ENCODE data around the gene SLC8A3. TPM values are rescaled to one million over a fixed set of nuclear protein-coding genes. Genes with fewer than 3 reads are reported as not detected.

The SLC8A3 gene
- total RNA-seq, 1 donor from 2014 or later: 9.8 TPM

GRCh38 chr14:70113211-70113610 is 75.5 kb downstream of the SLC8A3 start:
- Mint-ChIP-seq H3K27ac (ENCODE audit: unreplicated experiment) (no peak overlapping the region), H3K36me3 (ENCODE audit: unreplicated experiment) (peaks cover 5% of the 10 kb centered on the region), H3K4me3 (ENCODE audit: unreplicated experiment) (no peak overlapping the region), H3K9me3 (ENCODE audit: unreplicated experiment) (peaks cover 4% of the 10 kb centered on the region), H3K27me3 (ENCODE audit: unreplicated experiment) (peaks cover 2% of the 10 kb centered on the region), H3K4me1 (ENCODE audit: low read depth, unreplicated experiment) (no peaks in the 10 kb centered on the region)
- no peak for TF ChIP-seq CTCF (IDR thresholded peaks at IDR 0.05; ENCODE audit: partially characterized antibody, unreplicated experiment)
- DNase-seq: no peak

GRCh38 chr14:70108419-70108818 is 80.3 kb downstream of the SLC8A3 start:
- TF ChIP-seq CTCF (IDR thresholded peaks at IDR 0.05; ENCODE audit: partially characterized antibody, unreplicated experiment): no peak
- H3K4me1 Mint-ChIP-seq (ENCODE audit: low read depth, unreplicated experiment): no peaks in the 10 kb centered on the region
- no peak overlapping the region for H3K4me3 Mint-ChIP-seq (ENCODE audit: unreplicated experiment)
- H3K9me3 Mint-ChIP-seq (ENCODE audit: unreplicated experiment): no peaks in the 10 kb centered on the region
- H3K27me3 Mint-ChIP-seq (ENCODE audit: unreplicated experiment): peaks cover 2% of the 10 kb centered on the region
- H3K27ac Mint-ChIP-seq (ENCODE audit: unreplicated experiment): no peak overlapping the region
- DNase-seq: no peak
- peaks cover 5% of the 10 kb centered on the region for H3K36me3 Mint-ChIP-seq (ENCODE audit: unreplicated experiment)

DNA sequence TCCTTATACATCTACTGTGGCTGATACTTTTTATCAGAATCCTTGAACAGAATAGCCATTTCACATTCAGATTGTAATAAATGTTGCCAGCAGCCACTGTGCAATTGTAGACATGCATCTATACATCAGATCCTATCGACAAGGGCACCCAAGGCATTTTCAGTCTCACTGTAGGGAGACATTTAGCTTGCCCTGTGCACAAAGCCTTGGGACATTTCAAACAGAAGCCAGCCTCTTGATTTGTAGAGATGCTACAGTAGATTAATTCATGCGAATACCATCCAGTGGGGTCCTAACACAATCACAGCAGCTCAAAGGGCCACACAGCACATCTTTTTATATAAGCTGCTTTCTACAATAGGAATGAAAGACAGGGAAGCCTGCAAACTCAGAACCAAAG is 81.4 kb downstream of the SLC8A3 start:
- no peaks in the 10 kb centered on the region for H3K4me1 Mint-ChIP-seq (ENCODE audit: low read depth, unreplicated experiment)
- no peak overlapping the region for H3K4me3 Mint-ChIP-seq (ENCODE audit: unreplicated experiment)
- no peaks in the 10 kb centered on the region for H3K9me3 Mint-ChIP-seq (ENCODE audit: unreplicated experiment)
- DNase-seq: no peak
- peaks cover 5% of the 10 kb centered on the region for H3K36me3 Mint-ChIP-seq (ENCODE audit: unreplicated experiment)
- no peak overlapping the region for H3K27ac Mint-ChIP-seq (ENCODE audit: unreplicated experiment)
- TF ChIP-seq CTCF (IDR thresholded peaks at IDR 0.05; ENCODE audit: partially characterized antibody, unreplicated experiment): no peak
- peaks cover 2% of the 10 kb centered on the region for H3K27me3 Mint-ChIP-seq (ENCODE audit: unreplicated experiment)

DNA sequence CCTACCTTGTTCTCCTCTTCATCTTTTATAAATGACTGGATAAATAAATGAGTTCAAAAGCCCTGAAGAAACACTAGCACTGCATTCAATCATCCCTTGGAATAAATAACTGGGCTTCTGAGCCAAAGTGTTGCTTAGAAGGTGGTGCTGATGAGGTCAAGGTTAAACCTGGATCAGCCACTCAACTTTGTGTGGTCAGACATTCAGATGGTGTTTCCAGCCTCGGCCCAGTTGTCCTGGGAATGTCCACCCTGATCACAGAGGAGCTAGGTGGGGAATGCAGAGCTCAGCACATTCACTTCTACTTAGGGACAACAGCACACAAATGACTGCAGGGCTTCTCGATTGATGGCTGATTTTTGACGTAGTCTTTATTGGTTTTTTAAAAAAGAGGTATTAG is 88.7 kb downstream of the SLC8A3 start:
- no peak overlapping the region for H3K4me3 Mint-ChIP-seq (ENCODE audit: unreplicated experiment)
- no peak overlapping the region for H3K27ac Mint-ChIP-seq (ENCODE audit: unreplicated experiment)
- no peaks in the 10 kb centered on the region for H3K36me3 Mint-ChIP-seq (ENCODE audit: unreplicated experiment)
- peaks cover 4% of the 10 kb centered on the region for H3K4me1 Mint-ChIP-seq (ENCODE audit: low read depth, unreplicated experiment)
- DNase-seq: no peak
- TF ChIP-seq CTCF (IDR thresholded peaks at IDR 0.05; ENCODE audit: partially characterized antibody, unreplicated experiment): no peak
- no peaks in the 10 kb centered on the region for H3K9me3 Mint-ChIP-seq (ENCODE audit: unreplicated experiment)
- H3K27me3 Mint-ChIP-seq (ENCODE audit: unreplicated experiment): no peaks in the 10 kb centered on the region

GRCh38 chr14:70098250-70098809 is 90.4 kb downstream of the SLC8A3 start:
- H3K27me3 Mint-ChIP-seq (ENCODE audit: unreplicated experiment): no peaks in the 10 kb centered on the region
- no peaks in the 10 kb centered on the region for H3K9me3 Mint-ChIP-seq (ENCODE audit: unreplicated experiment)
- DNase-seq: no peak
- no peaks in the 10 kb centered on the region for H3K36me3 Mint-ChIP-seq (ENCODE audit: unreplicated experiment)
- TF ChIP-seq CTCF (IDR thresholded peaks at IDR 0.05; ENCODE audit: partially characterized antibody, unreplicated experiment): no peak
- no peak overlapping the region for H3K27ac Mint-ChIP-seq (ENCODE audit: unreplicated experiment)
- no peak overlapping the region for H3K4me3 Mint-ChIP-seq (ENCODE audit: unreplicated experiment)
- H3K4me1 Mint-ChIP-seq (ENCODE audit: low read depth, unreplicated experiment): peaks cover 4% of the 10 kb centered on the region
